ENCODE measurements around the gene SLC14A1. TPM values are rescaled to one million over a fixed set of nuclear protein-coding genes. Genes with fewer than 3 reads are reported as not detected.

SLC14A1 gene
- total RNA-seq, 1 experiment from 2014 or later: not detected

DNA sequence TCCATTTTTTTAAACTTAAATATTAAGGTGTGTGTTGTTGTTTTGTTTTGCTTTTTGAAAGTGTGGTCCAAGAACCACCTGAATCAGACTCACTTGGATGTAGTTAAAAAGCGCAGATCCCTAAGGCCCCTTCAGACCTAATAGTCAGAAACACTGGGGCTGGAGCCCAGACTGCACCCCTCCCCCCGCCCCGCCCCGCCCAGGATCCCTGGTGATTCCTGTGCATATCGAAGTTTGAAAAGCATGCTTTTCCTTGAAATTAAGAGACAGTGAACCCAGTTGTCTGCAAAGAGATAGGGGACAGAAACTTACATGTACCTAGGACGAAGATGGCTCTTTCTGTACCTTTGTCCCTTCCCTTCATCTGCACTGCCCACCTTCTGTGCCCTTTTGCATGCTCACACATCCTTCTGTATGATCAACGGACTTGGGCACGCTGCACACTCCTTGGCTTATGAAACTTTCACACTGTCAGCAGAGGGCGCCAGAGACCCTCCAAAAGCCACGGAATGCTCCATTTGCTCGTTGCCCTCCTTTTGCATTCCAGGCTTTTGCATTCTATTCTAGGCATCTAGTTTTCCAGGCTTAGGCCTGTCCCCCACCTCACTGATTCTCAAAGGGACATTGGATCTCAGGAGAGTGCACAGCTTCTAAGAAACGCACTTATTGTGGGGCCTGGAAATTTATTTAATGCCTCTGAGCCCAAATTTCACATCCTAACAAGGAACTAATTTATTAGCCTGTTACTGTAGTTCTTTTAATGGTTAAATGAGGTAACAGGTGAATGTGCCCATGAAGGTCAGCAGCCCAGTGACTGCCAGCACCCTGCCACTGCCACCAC is 32.8 kb upstream of the SLC14A1 start:
- DNase-seq: peak; percentile 67 to 68
- Histone ChIP-seq H3K4me3 (no peak overlapping the region), H2AFZ (no peak overlapping the region), H4K20me1 (ENCODE audit: insufficient read depth) (no peaks in the 10 kb centered on the region), H3K4me1 (replicated peaks; ENCODE audit: insufficient read depth) (peaks cover 4% of the 10 kb centered on the region; the same call in 1 of the 2 replicates), H3F3A (ENCODE audit: insufficient read depth, low read depth) (peaks cover 6% of the 10 kb centered on the region; the same call in 1 of the 2 replicates), H3K79me2 (ENCODE audit: low read depth) (no peaks in the 10 kb centered on the region), H3K27me3 (ENCODE audit: insufficient read depth, low read depth) (no peaks in the 10 kb centered on the region), H3K9me3 (ENCODE audit: insufficient read depth, low read depth) (no peaks in the 10 kb centered on the region), H3K4me2 (peak overlapping the region; percentile 50), H3K9me2 (ENCODE audit: insufficient read depth) (no peaks in the 10 kb centered on the region), H3K36me3 (ENCODE audit: low read depth) (no peaks in the 10 kb centered on the region), H3K27ac (no peak overlapping the region)
- CTCF ChIA-PET: no interaction called here
- TF ChIP-seq EZH2 (IDR thresholded peaks at IDR 0.05; ENCODE audit: low read depth): no peak
- TF ChIP-seq, protein P1, sequence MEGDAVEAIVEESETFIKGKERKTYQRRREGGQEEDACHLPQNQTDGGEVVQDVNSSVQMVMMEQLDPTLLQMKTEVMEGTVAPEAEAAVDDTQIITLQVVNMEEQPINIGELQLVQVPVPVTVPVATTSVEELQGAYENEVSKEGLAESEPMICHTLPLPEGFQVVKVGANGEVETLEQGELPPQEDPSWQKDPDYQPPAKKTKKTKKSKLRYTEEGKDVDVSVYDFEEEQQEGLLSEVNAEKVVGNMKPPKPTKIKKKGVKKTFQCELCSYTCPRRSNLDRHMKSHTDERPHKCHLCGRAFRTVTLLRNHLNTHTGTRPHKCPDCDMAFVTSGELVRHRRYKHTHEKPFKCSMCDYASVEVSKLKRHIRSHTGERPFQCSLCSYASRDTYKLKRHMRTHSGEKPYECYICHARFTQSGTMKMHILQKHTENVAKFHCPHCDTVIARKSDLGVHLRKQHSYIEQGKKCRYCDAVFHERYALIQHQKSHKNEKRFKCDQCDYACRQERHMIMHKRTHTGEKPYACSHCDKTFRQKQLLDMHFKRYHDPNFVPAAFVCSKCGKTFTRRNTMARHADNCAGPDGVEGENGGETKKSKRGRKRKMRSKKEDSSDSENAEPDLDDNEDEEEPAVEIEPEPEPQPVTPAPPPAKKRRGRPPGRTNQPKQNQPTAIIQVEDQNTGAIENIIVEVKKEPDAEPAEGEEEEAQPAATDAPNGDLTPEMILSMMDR (conservative IDR thresholded peaks at IDR 0.05): peak; percentile 92
- intact Hi-C loops (cut with micrococcal nuclease; ENCODE audit: unreplicated experiment): loop anchor here (2.0 kb wide), 1 partner anchor 190 kb away; no protein-coding TSS in a partner anchor
- no TSS peak for BruUV-seq (replicated peaks)
- POLR2A ChIA-PET (ENCODE audit: unreplicated experiment): no interaction called here

DNA sequence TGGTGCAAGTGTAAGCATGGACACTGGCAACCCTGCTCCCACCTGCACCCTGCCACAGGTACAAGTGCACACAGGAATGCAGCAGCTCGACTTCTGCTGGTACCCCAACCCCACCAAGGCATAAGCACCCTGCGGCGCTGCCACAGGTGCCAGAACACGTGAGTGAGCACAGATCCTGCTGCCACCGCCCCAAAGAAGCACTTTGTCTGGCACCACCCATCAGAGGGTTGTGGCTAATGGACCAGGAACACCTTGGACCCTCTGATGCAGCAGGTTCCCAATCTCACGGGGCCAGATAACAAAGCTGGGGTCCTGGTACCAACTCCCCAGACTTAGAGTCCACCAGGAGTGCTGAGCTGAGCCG is 32.2 kb upstream of the SLC14A1 start:
- DNase-seq: no peak
- H3K4me1 ChIP-seq (replicated peaks; ENCODE audit: insufficient read depth): peaks cover 4% of the 10 kb centered on the region; the same call in 1 of the 2 replicates
- H3K9me3 ChIP-seq (ENCODE audit: insufficient read depth, low read depth): no peaks in the 10 kb centered on the region
- H3K9me2 ChIP-seq (ENCODE audit: insufficient read depth): no peaks in the 10 kb centered on the region
- ChIA-PET POLR2A (ENCODE audit: unreplicated experiment) (no interaction called here), CTCF (no interaction called here)
- no peaks in the 10 kb centered on the region for H3K27me3 ChIP-seq (ENCODE audit: insufficient read depth, low read depth)
- H3K36me3 ChIP-seq (ENCODE audit: low read depth): no peaks in the 10 kb centered on the region
- intact Hi-C loops (cut with micrococcal nuclease; ENCODE audit: unreplicated experiment): loop anchor here (2.0 kb wide), 1 partner anchor 189 kb away; no protein-coding TSS in a partner anchor
- H4K20me1 ChIP-seq (ENCODE audit: insufficient read depth): no peaks in the 10 kb centered on the region
- H3F3A ChIP-seq (ENCODE audit: insufficient read depth, low read depth): peaks cover 6% of the 10 kb centered on the region; the same call in 1 of the 2 replicates
- H2AFZ ChIP-seq: no peak overlapping the region
- TF ChIP-seq, protein P1 (conservative IDR thresholded peaks at IDR 0.05): no peak
- TF ChIP-seq EZH2 (IDR thresholded peaks at IDR 0.05; ENCODE audit: low read depth): no peak
- no peak overlapping the region for H3K4me2 ChIP-seq
- no TSS peak for BruUV-seq (replicated peaks)
- H3K79me2 ChIP-seq (ENCODE audit: low read depth): no peaks in the 10 kb centered on the region
- H3K4me3 ChIP-seq: no peak overlapping the region
- no peak overlapping the region for H3K27ac ChIP-seq

DNA sequence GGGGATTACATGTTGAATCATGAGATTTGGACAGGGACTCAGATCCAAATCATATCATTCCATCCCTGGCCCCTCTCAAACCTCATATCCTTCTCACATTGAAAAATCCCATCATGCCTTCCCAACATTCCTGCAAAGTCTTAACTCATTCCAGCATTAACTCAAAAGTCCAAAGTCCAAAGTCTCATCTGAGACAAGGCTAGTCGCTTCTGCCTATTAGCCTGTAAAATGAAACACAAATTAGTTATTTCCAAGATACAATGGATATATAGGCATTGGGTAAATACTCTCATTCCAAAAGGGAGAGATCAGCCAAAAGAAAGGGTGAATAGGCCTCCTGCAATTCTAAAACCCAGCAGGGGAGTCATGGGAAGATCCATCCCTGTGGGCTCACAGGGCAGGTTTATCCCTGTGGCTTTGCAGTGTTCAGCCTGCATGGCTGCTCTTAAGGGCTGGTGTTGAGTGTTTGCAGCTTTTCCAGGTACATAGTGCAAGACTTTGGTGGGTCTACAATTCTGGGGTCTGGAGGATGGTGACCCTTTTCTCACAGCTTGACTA is 21.2 kb upstream of the SLC14A1 start:
- TF ChIP-seq, protein P1 (conservative IDR thresholded peaks at IDR 0.05): no peak
- TF ChIP-seq EZH2 (IDR thresholded peaks at IDR 0.05; ENCODE audit: low read depth): no peak
- BruUV-seq (replicated peaks): no TSS peak
- ChIA-PET POLR2A (ENCODE audit: unreplicated experiment) (no interaction called here), CTCF (no interaction called here)
- no peaks in the 10 kb centered on the region for H3K79me2 ChIP-seq (ENCODE audit: low read depth)
- H2AFZ ChIP-seq: no peak overlapping the region
- no peaks in the 10 kb centered on the region for H4K20me1 ChIP-seq (ENCODE audit: insufficient read depth)
- no peak overlapping the region for H3K4me2 ChIP-seq
- H3K4me3 ChIP-seq: no peak overlapping the region
- intact Hi-C loops (cut with micrococcal nuclease; ENCODE audit: unreplicated experiment): no loop called here
- H3K9me3 ChIP-seq (ENCODE audit: insufficient read depth, low read depth): 0 out of 2 replicates have a peak, but pooled peaks cover 4% of the 10 kb centered on the region
- no peaks in the 10 kb centered on the region for H3K9me2 ChIP-seq (ENCODE audit: insufficient read depth)
- no peaks in the 10 kb centered on the region for H3K4me1 ChIP-seq (replicated peaks; ENCODE audit: insufficient read depth)
- H3F3A ChIP-seq (ENCODE audit: insufficient read depth, low read depth): no peaks in the 10 kb centered on the region
- H3K36me3 ChIP-seq (ENCODE audit: low read depth): no peaks in the 10 kb centered on the region
- no peak for DNase-seq
- no peak overlapping the region for H3K27ac ChIP-seq
- H3K27me3 ChIP-seq (ENCODE audit: insufficient read depth, low read depth): no peaks in the 10 kb centered on the region
